DMS153 treated with DMSO at 0.1 percent for 48 hours (cell line): ENCODE data around the gene RILP.

ENCODE experiments used
- DNase-seq: peaks from one replicate; lab custom pipeline; 2025; ENCODE audit not compliant: unreplicated experiment; lab: John Stamatoyannopoulos, UW

The RILP gene

GRCh38 chr17:1648173-1648962 lies 1.3 kb downstream of the RILP start:
- DNase-seq, result no peak

- no peak for DNase-seq
These were observed 1.9 kb downstream of the RILP start for GRCh38 chr17:1647802-1648171.

- no peak for DNase-seq
These were observed 3.3 kb downstream of the RILP start for GRCh38 chr17:1646199-1646875.

- DNase-seq, result no peak
These were observed 4.2 kb downstream of the RILP start, which contains the start of gene SCARF1 for GRCh38 chr17:1645207-1646171. TSS of gene SCARF1 (minus strand) at chr17:1645732. CDS start at chr17:1645697, 35 bp downstream.

- no peak for DNase-seq
These were observed 5.0 kb downstream of the RILP start for GRCh38 chr17:1644493-1645206.

GRCh38 chr17:1643999-1644492 lies 5.6 kb downstream of the RILP start:
- DNase-seq, result no peak

GRCh38 chr17:1643293-1643998 lies 6.2 kb downstream of the RILP start:
- DNase-seq, result no peak

GRCh38 chr17:1641065-1641403 lies 8.6 kb downstream of the RILP start:
- DNase-seq, result no peak

- no peak for DNase-seq
These were observed 9.2 kb downstream of the RILP start for GRCh38 chr17:1640329-1641064.

GRCh38 chr17:1639549-1640180 lies 10.0 kb downstream of the RILP start:
- no peak for DNase-seq

- DNase-seq, result no peak
These were observed 10.9 kb downstream of the RILP start for GRCh38 chr17:1638624-1639300.

GRCh38 chr17:1638171-1638590 lies 11.5 kb downstream of the RILP start:
- DNase-seq, result no peak

GRCh38 chr17:1636732-1637285 lies 12.9 kb downstream of the RILP start:
- DNase-seq, result no peak

GRCh38 chr17:1635675-1636465 lies 13.8 kb downstream of the RILP start:
- no peak for DNase-seq

GRCh38 chr17:1634841-1635650 lies 14.6 kb downstream of the RILP start:
- DNase-seq, result no peak

GRCh38 chr17:1630662-1631061 lies 19.0 kb downstream of the RILP start:
- DNase-seq, result no peak
